SK-N-SH (cell line): ENCODE data around the gene NPC1. TPM values are rescaled to one million over a fixed set of nuclear protein-coding genes. Genes with fewer than 3 reads are reported as not detected.
A peak's percentile ranks its signal among the peaks of the same experiment; 100 is the strongest.

Experiments used
- CTCF ChIA-PET: fragments of 300-600, 350-600 bp; formaldehyde crosslinking; extraction: SDS; loops from one replicate; lab custom pipeline; 2021; lab: Yijun Ruan, JAX
- POLR2A ChIA-PET: fragments of 350-600 bp; sonication (Branson Sonifier 250); formaldehyde crosslinking; extraction: SDS; loops from one replicate; lab custom pipeline; 2020; ENCODE audit warnings: antibody characterized with exemption, inconsistent platforms; lab: Yijun Ruan, JAX
- DNase-seq: peaks from one replicate; pipeline ENCODE4 v3.0.0; 2012
- H2AFZ ChIP-seq: fragments of 200-600 bp; sonication (generic); 2 replicates; pipeline ENCODE4 v1.8.1; 2016; ENCODE audit warnings: antibody characterized with exemption, mild to moderate bottlenecking, low read depth
- H3F3A ChIP-seq: fragments of 200-600 bp; sonication (generic); replicated peaks from 2 replicates; pipeline ENCODE3; 2016; ENCODE audit warnings: antibody characterized with exemption, mild to moderate bottlenecking; ENCODE audit not compliant: insufficient read depth
- H3K27ac ChIP-seq, 2 experiments: fragments of 200-500 bp in 1 of 2; fragments of 200-600 bp in 1 of 2; sonication (Bioruptor generic) in 1 of 2; sonication (generic), shearing (Covaris generic) in 1 of 2; 2 replicates each; pipeline versions ENCODE4 v1.5.1 to v1.6.1; 2014 to 2016; ENCODE audit warnings: low read depth in 2 of 2, inconsistent platforms in 1 of 2, low read length in 1 of 2, mild to moderate bottlenecking in 1 of 2, mixed read lengths in 1 of 2
- H3K27me3 ChIP-seq: fragments of 200-600 bp; sonication (generic), shearing (Covaris generic); 2 replicates; pipeline ENCODE4 v1.6.1; 2016; ENCODE audit warnings: mixed run types; ENCODE audit not compliant: insufficient read depth
- H3K36me3 ChIP-seq, 2 experiments: fragments of 200-500 bp in 1 of 2; fragments of 200-600 bp in 1 of 2; sonication (Bioruptor generic) in 1 of 2; sonication (generic) in 1 of 2; replicated peaks in 1 of 2; 2 replicates each; pipeline versions ENCODE3 to v1.5.1; 2014 to 2016; ENCODE audit warnings: low read length in 1 of 2, mild to moderate bottlenecking in 1 of 2; ENCODE audit not compliant: insufficient read depth in 2 of 2, control insufficient read depth in 1 of 2
- H3K4me1 ChIP-seq, 2 experiments: fragments of 200-500 bp in 1 of 2; fragments of 200-600 bp in 1 of 2; sonication (Bioruptor generic) in 1 of 2; sonication (generic), shearing (Covaris generic) in 1 of 2; 2 replicates each; pipeline versions ENCODE4 v1.5.1 to v1.6.1; 2014 to 2016; ENCODE audit warnings: low read depth in 1 of 2, low read length in 1 of 2, mixed run types in 1 of 2; ENCODE audit not compliant: insufficient read depth in 2 of 2, control insufficient read depth in 1 of 2
- H3K4me2 ChIP-seq: fragments of 200-600 bp; sonication (generic), shearing (Covaris generic); 2 replicates; pipeline ENCODE4 v1.6.1; 2017; ENCODE audit warnings: mixed run types
- H3K4me3 ChIP-seq, 2 experiments: fragments of 200-500 bp in 1 of 2; fragments of 200-600 bp in 1 of 2; sonication (Bioruptor generic) in 1 of 2; sonication (generic), shearing (Covaris generic) in 1 of 2; 2 replicates each; pipeline versions ENCODE4 v1.5.1 to v1.8.1; 2014 to 2016; ENCODE audit warnings: low read depth in 2 of 2, inconsistent platforms in 1 of 2, low read length in 1 of 2, mild to moderate bottlenecking in 1 of 2, mixed read lengths in 1 of 2, moderate library complexity in 1 of 2
- H3K79me2 ChIP-seq: fragments of 200-600 bp; sonication (generic); 2 replicates; pipeline ENCODE4 v1.8.1; 2017; ENCODE audit warnings: mild to moderate bottlenecking; ENCODE audit not compliant: insufficient read depth
- H3K9ac ChIP-seq: fragments of 200-600 bp; sonication (generic); 2 replicates; pipeline ENCODE4 v1.6.1; 2017; ENCODE audit warnings: mixed run types
- H3K9me2 ChIP-seq: fragments of 200-600 bp; sonication (generic); 2 replicates; pipeline ENCODE4 v1.6.1; 2017; ENCODE audit warnings: mixed run types
- H3K9me3 ChIP-seq: fragments of 200-600 bp; sonication (generic); 2 replicates; pipeline ENCODE4 v1.6.1; 2017; ENCODE audit warnings: mixed run types, mild to moderate bottlenecking, moderate library complexity
- H4K20me1 ChIP-seq: fragments of 200-600 bp; sonication (generic); 2 replicates; pipeline ENCODE4 v1.6.1; 2017; ENCODE audit warnings: mild to moderate bottlenecking, mixed run types; ENCODE audit not compliant: insufficient read depth
- EP300 ChIP-seq, 2 experiments: IDR thresholded peaks; 2 replicates each; pipeline versions ENCODE4 v1.4.0 to v1.6.1; 2012; ENCODE audit warnings: borderline replicate concordance in 1 of 2, low read depth in 1 of 2, low read length in 1 of 2
- IRF3 ChIP-seq: fragments of 150-350 bp; IDR thresholded peaks from 2 replicates; pipeline ENCODE4 v1.6.1; 2016; ENCODE audit warnings: mild to moderate bottlenecking, low read depth, low read length
- MAX ChIP-seq: IDR thresholded peaks from 2 replicates; pipeline ENCODE4 v1.4.0; 2012; ENCODE audit warnings: low read depth
- MXI1 ChIP-seq: IDR thresholded peaks from 2 replicates; pipeline ENCODE4 v1.6.1; 2012; ENCODE audit warnings: mild to moderate bottlenecking, low read depth, low read length, improper control_type of control experiment
- NFIC ChIP-seq: IDR thresholded peaks from 2 replicates; pipeline ENCODE4 v1.4.0; 2012; ENCODE audit warnings: borderline replicate concordance
- RCOR1 ChIP-seq: fragments of 150-350 bp; IDR thresholded peaks from 2 replicates; pipeline ENCODE4 v1.6.1; 2017; ENCODE audit warnings: antibody characterized with exemption, low read length
- REST ChIP-seq: IDR thresholded peaks from 2 replicates; pipeline ENCODE4 v1.6.1; 2012; ENCODE audit warnings: mild to moderate bottlenecking, low read depth, low read length, moderate library complexity
- SIN3A ChIP-seq: IDR thresholded peaks from 2 replicates; pipeline ENCODE4 v1.6.1; 2012; ENCODE audit warnings: low read depth, mild to moderate bottlenecking, low read length, moderate library complexity, borderline replicate concordance
- SMC3 ChIP-seq: IDR thresholded peaks from 2 replicates; pipeline ENCODE4 v1.6.1; 2012; ENCODE audit warnings: low read depth, low read length, improper control_type of control experiment
- USF1 ChIP-seq: IDR thresholded peaks from 2 replicates; pipeline ENCODE4 v1.4.0; 2012; ENCODE audit warnings: low read depth, borderline replicate concordance
- USF2 ChIP-seq: fragments of 150-350 bp; IDR thresholded peaks from 2 replicates; pipeline ENCODE4 v1.6.1; 2017; ENCODE audit warnings: antibody characterized with exemption, low read length, low read depth, borderline replicate concordance
- WGBS: methylation state at CpG from one replicate; pipeline ENCODE4 v1.1.6; 2017; ENCODE audit warnings: low lambda C conversion rate; 5-methylcytosine and 5-hydroxymethylcytosine counted together
- polyA plus RNA-seq, 3 experiments: library from polyadenylated mRNA; depleted of rRNA; stranded (reverse); fragments of >200 nt; gene quantifications; 2 replicates each; pipeline ENCODE4 v1.2.3, GENCODE V29; 2012

Gene NPC1
- polyA plus RNA-seq, 1 of the 3 experiments (the other 2 are of a cell fraction) = 23.9 TPM

- Histone ChIP-seq H3K4me3 (no peak overlapping the region), H3K9me2 (no peaks in the 10 kb centered on the region), H3K9ac (no peak overlapping the region), H3K4me2 (no peak overlapping the region), H3F3A (no peaks in the 10 kb centered on the region), H3K4me1 (no peaks in the 10 kb centered on the region), H2AFZ (no peak overlapping the region), H4K20me1 (no peaks in the 10 kb centered on the region), H3K27me3 (no peaks in the 10 kb centered on the region), H3K9me3 (no peaks in the 10 kb centered on the region), H3K79me2 (no peaks in the 10 kb centered on the region), H3K27ac (no peak overlapping the region), H3K36me3 (no peaks in the 10 kb centered on the region)
- CTCF ChIA-PET = interaction anchor here (0.7 to 1.0 kb wide), 4 partner anchors 13 to 202 kb away, joined by 3 to 4 read pairs (median 4); no protein-coding TSS in a partner anchor
- no peak for DNase-seq
- WGBS = 99% methylated on average over 5 of the region's 5 CpGs
- POLR2A ChIA-PET = no interaction called here
- TF ChIP-seq EP300 (IDR thresholded peaks at IDR 0.05; ENCODE audit: borderline replicate concordance in 1 of 2, low read depth in 1 of 2, low read length in 1 of 2) (no peak), REST (0 out of 2 replicates have a peak, but pooled peaks have one; percentile 57), RCOR1 (peak; percentile 59; the same call in 1 of the 2 replicates)
Measured at GRCh38 chr18:23609390-23610023, 23.2 kb upstream of the NPC1 start.

GRCh38 chr18:23608211-23608610 lies 21.9 kb upstream of the NPC1 start:
- no peak for DNase-seq
- Histone ChIP-seq H3K79me2 (no peaks in the 10 kb centered on the region), H3K9me3 (no peaks in the 10 kb centered on the region), H3K4me2 (no peak overlapping the region), H2AFZ (no peak overlapping the region), H3K4me3 (no peak overlapping the region), H3K9ac (no peak overlapping the region), H3K27me3 (no peaks in the 10 kb centered on the region), H3K9me2 (no peaks in the 10 kb centered on the region), H3F3A (no peaks in the 10 kb centered on the region), H3K36me3 (no peaks in the 10 kb centered on the region), H4K20me1 (no peaks in the 10 kb centered on the region), H3K27ac (no peak overlapping the region), H3K4me1 (no peaks in the 10 kb centered on the region)
- POLR2A ChIA-PET = no interaction called here
- 78% methylated on average over 2 of the region's 2 CpGs for WGBS
- CTCF ChIA-PET = interaction anchor here (0.7 to 1.1 kb wide), 2 partner anchors 11 to 14 kb away, joined by 3 to 4 read pairs; no protein-coding TSS in a partner anchor
- TF ChIP-seq NFIC (no peak), RCOR1 (no peak), REST (no peak), USF1 (no peak), SMC3 (no peak), MXI1 (no peak), USF2 (no peak), IRF3 (no peak), MAX (no peak), EP300 (IDR thresholded peaks at IDR 0.05; ENCODE audit: borderline replicate concordance in 1 of 2, low read depth in 1 of 2, low read length in 1 of 2) (no peak), SIN3A (no peak)
